Measurements from ENCODE around the gene TSPAN4.

TSPAN4 gene

GRCh38 chr11:853682-854448 lies 11.2 kb downstream of the TSPAN4 start:
- no peak for DNase-seq

DNA sequence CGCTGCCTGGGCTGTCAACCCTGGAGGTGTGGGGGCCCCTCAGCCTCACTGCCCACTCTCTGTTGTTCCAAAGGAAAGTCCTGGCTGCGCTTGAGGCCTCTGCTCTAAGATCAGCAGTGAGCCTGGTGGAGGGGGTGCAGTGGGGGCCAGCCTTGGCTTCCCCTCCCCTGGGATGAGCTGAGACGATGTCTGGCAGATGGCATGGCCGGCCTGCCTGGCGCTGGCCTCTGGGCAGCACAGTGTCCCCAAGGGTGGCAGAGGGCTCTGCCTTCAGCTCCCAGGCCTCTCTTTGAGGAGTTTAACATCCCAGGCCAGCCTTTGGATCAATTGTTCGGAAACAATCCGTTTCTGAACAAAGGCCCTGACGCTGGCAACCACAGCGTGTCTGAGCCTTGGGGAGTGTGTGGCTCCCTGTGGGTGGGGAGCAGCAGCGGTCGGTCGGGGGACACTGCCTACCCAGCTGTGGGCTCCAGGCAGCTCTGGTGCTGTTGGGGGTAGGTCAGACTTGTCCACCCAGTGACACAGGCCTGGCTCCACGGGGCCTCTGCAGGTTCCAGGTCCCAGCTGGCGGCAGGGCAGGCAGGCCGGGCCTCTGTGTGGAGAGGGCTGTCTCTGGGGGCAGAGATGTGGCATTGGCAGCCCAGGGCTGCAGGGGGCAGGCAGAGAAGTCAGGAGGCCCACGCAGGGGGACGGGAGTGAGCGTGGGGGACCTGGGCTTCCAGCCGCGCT lies 12.1 kb downstream of the TSPAN4 start:
- no peak for DNase-seq

- DNase-seq, result no peak
Measured at GRCh38 chr11:855330-855674, 12.7 kb downstream of the TSPAN4 start.

GRCh38 chr11:855796-856195 lies 13.1 kb downstream of the TSPAN4 start:
- DNase-seq, result no peak

DNA sequence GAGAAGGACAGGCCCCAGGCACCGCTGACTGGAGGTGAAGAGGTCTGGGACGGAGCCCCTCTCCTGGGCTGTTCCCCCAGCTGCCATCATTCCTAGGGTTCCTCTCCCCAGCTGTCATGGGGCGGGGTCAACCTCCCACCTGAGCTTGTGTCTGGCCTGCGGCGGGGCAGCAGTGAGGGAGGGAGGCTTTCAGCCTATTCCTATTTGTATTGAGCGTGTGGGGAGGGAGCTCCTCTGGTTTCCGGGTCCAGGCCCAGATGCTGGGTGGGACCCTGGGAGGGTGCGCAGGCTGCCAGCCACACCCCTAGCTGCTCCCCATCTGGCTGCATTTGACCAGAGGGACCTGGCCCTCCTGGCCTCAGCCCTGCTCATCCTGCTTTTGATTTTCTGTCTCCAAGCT lies 13.7 kb downstream of the TSPAN4 start:
- DNase-seq, result no peak

DNA sequence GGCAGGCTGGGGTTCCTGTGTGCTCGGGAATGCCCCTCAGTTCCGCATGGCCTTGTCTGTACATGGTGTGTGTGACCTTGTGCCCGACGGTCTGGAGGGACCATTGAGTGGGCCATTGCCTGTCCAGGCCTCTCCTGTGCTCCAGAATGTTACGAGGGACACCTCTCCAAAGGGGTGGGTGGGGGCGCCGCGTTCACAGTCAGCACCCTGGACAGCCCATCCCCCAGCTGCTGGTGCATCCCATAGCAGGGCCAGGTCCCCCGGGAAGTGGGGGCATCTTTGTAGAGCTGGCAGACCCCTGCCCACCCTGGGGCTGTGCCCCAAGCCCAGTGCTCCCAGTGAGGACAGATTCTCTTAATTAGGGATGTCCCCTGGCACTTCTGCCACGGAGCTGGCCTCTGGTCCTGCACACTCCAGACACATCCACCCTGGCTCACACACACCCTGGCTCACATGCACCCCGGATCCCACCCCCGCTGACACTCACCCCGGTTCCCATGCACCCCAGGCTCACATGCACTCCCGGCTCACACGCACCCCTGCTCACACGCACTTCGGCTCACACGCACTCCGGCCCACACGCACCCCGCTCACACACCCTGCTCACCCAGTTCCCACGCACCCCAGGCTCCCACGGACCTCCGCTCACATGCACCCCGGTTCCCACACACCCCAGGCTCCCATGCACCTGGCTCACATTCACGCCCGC lies 15.6 kb downstream of the TSPAN4 start:
- no peak for DNase-seq

DNA sequence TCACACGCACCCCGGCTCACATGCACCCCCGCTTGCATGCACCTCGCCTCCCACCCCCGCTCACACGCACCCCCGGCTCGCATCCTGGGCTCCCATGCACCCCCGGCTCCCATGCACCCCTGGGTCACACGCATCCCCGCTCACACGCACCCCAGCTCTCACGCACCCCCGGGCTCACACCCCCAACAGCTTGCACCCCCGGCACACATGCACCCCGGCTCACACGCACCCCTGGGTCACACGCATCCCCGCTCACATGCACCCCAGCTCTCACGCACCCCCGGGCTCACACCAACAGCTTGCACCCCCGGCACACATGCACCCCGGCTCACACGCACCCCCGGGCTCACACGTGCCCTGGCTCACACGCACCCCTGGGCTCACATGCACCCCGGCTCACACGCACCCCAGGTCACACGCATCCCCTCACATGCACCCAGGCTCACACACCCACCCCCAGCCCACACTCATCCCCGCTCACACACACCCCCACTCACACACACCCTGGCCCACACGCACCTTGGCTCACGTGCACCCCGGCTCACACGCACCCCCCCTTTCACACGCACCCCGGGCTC lies 16.2 kb downstream of the TSPAN4 start:
- DNase-seq, result no peak

- no peak for DNase-seq
Measured at GRCh38 chr11:859394-860131, 16.9 kb downstream of the TSPAN4 start.

DNA sequence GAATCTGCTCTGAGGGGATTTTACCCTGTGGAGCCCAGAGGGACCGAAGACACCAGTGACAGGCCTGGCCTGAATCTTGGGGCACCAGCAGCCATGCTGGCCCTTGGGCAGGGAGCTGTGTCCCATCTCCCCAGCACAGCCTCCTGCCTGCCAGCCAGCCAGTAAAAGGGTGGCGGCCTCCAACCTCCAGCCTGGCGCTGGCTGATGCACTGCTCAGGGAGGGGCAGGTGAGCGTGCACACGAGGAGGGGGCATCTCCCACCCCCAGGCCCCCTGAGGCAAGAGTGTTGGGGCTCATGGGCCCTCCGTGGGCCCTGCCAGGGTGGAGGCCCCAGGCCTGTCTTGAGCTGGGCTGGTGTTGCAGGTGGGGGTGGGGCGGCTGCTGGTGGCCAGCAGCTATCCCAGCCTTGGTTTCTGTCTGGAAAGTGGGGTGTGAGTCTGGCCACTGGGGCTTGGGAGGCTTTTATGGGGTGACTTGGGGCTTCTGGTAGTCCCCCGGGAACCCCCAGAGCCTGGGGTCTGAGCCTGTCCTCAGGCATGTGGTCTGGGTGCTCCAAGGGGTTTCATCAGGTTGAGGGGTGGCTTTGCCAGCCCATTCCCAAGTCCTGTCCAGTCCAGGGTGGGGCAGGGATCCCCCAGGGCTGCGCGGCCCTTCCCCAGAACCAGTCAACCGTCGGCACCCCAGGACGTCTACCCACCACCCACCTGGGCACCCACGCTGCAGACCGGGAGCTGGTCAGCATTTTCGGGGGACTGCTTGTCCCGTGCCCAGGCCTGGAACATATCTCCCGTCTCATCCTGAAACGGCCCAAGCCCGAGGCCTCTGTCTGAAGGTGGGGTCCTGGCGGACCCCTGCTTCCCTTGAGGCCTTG lies 17.8 kb downstream of the TSPAN4 start:
- no peak for DNase-seq

DNA sequence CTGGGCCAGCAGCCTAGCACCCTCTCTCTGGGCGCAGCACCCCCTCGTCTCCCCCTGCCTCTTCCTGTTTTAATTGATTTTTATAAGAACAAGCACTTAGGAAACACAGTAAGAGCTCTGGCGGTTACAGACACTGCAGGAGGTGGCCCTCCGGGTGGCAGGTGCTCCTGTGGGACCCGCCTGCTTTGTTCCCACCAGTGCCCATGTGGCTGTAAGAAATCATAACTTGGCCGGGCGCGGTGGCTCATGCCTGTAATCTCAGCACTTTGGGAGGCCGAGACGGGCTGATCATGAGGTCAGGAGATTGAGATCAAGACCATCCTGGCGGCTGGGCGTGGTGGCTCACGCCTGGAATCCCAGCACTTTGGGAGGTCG lies 18.4 kb downstream of the TSPAN4 start:
- DNase-seq, result no peak

DNA sequence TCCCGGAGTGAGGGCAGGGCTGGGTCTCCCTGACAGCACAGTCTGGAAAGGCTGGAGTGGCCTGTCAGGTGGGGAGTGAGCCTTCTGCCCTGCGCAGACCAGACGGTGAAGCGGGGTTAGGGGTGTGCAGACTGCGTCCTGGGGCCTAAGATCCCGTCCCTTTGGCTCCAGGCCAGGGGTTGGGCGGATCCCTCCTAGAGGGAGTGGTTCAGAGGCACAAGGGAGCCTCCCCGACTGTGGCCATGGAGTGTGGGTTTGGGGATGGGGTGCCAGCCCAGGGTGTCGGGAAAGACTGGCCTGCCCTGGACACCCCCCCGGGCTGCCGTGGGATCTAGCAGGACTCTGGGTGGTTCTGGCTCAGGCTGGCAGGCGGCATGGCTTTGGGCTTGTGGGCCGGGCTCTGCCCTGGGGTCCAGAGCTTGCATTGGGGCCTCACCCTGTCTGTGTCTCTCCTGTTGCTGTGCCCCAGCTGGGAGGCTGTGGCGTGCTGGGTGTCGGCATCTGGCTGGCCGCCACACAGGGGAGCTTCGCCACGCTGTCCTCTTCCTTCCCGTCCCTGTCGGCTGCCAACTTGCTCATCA lies 19.5 kb downstream of the TSPAN4 start:
- no peak for DNase-seq

- DNase-seq, result no peak
Measured at GRCh38 chr11:862696-863022, 20.0 kb downstream of the TSPAN4 start.

- no peak for DNase-seq
Measured at GRCh38 chr11:863023-863909, 20.6 kb downstream of the TSPAN4 start.

DNA sequence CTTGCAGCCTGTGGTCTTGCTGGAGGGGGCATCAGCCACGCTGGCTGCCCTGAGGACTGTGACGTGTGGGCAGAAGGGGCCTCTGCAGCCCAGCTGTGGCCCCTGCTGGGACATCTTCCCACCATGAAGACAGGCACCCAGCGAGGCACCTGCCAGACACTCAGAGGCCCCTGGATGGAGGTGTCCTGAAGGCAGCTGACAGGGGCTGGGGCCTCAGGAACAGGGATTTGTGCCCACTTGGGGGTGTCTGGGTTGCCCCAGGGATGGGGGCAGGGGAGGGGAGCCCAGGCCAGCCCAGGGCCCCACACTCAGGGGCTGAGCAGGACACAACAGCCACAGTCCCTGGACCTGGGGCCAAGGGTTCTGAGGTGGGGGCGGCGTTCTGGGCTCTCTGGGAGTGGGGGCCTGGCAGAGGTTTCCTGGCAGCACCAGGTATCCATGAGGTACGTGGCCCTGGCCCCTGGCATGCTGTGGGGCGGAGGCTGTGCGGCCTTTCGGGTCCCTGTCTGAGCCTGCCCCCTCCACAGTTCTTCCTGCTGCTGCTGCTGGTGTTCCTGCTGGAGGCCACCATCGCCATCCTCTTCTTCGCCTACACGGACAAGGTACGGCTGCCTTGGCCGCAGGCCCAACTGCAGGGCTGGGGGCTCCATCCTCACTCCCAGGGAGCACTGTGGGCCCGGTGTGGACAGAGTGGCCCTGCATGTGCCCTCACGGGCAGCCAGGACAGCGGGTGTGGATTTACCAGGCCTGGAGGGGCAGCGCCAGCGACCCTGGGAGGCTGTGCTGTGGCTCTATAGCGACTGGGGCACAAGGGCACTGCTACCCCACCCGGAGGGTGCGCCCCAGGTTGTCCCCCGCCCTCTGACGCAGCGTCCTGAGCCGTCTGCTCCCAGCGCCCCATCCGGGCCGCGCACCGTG lies 21.5 kb downstream of the TSPAN4 start:
- DNase-seq, result no peak

DNA sequence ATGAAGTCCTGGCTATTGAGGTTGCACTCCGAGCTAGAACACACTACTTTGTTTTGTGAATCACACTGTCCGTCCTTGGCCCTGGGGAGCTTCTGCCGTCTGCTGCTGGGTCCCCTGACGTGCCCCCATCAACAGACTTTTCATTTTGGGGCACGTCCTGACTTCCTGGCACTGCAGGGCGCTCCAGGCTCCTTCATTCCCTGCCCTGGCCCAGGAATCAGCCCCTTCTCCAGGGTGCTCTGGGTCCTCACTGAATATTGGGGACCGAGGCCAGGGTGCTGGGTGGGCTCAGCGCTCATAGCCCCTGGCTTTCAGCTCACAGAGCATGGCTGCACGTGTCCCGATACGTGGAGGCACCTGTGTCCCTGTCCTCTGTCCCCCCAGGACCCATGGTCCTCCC lies 22.2 kb downstream of the TSPAN4 start:
- DNase-seq, result no peak

DNA sequence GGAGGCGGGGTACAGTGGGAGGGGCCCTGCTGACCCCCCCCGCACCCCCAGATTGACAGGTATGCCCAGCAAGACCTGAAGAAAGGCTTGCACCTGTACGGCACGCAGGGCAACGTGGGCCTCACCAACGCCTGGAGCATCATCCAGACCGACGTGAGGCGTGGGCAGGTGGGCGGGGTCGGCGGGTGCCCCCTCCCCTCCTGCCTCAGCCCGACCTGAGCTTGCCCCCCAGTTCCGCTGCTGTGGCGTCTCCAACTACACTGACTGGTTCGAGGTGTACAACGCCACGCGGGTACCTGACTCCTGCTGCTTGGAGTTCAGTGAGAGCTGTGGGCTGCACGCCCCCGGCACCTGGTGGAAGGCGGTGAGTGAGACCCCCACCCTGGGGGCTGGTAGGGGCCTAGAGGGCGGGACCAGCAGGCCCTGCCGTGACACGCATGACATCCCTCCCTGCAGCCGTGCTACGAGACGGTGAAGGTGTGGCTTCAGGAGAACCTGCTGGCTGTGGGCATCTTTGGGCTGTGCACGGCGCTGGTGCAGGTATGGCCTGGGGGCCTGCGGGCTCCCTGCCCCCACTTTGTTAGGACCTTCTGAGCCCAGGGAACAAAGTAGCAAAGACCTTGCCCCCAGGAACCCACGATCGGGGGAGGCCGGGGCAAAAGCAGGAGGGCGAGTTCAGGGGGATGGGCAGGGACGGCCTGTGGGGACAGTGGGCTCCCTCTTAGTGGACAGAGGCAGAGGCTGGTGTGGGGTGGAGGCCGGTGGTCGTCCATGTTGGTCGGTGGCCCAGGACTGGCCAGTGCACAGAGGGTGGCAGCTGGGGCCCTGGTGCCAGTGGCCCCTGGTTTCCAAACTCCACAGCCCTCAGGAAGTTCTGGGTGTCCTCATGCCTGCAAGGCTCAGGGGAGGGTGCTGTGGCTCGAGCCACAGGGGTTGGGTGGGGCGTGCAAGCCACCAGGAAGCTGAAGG lies 23.1 kb downstream of the TSPAN4 start:
- DNase-seq, result no peak

DNA sequence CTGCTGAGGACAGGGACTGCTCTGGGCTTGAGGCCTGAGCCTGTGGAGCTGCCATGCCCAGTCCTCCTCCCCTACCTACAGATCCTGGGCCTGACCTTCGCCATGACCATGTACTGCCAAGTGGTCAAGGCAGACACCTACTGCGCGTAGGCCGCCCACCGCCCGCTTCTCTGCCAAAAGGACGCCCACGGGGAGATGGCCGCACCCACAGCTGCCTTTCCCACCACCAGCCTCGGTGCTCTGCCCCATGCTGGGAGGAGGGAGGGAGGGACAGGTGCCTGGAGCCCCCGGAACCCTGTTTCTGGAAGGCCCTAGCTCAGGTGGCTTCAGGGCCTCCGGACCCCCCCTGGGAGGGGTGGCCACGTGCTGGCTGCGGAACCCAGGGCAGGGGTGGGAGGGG lies 23.8 kb downstream of the TSPAN4 start:
- DNase-seq, result no peak

GRCh38 chr11:867856-868358 lies 25.3 kb downstream of the TSPAN4 start:
- DNase-seq, result no peak

Measured in bone marrow (tissue), 2 donors.